ENCODE measurements around the gene NRTN. TPM values are rescaled to one million over a fixed set of nuclear protein-coding genes. Genes with fewer than 3 reads are reported as not detected.
"Not testable (repeated sequence)": the region's sequence is repeated elsewhere in the genome, so short reads cannot be mapped to it uniquely, and the experiment has no call there.

The NRTN gene
- total RNA-seq, 4 donors from 2014 or later, result not detected

DNA sequence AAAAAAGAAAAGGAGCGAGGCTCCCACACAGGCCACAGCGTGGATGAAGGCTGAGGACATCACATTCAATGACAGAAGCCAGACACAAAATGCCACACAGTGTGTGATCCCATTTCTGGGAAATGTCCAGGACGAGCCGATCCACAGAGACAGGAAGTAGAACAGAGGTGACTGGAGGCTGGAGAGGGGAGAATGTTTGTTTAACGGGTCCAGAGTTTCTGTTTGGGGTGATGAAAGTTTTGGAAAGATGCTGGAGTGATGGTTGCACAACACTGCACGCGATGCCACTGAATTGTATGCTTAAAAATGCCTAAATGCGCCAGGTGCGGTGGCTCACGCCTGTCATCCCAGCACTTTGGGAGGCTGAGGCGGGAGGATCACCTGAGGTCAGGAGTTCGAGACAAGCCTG, 66.1 kb downstream of the NRTN start:
- no peaks in the 10 kb centered on the region for H3K4me1 ChIP-seq
- no peak for DNase-seq (ENCODE audit: low spot score in 2 of 2)
- 78 to 81% methylated on average over 12 of the region's 12 CpGs for WGBS, 2 donors
- H3K36me3 ChIP-seq, result no peaks in the 10 kb centered on the region
- H3K9me3 ChIP-seq, result no peaks in the 10 kb centered on the region
- no peak overlapping the region for H3K4me3 ChIP-seq
- TF ChIP-seq EP300 (IDR thresholded peaks at IDR 0.05) (no peak), POLR2A (IDR thresholded peaks at IDR 0.05) (no peak), CTCF (IDR thresholded peaks at IDR 0.05) (no peak)
- no peak overlapping the region for H3K27ac ChIP-seq
- peaks cover 0 to 6% of the 10 kb centered on the region in 2 donors for H3K27me3 ChIP-seq

- Histone ChIP-seq H3K36me3 (no peaks in the 10 kb centered on the region), H3K4me1 (no peaks in the 10 kb centered on the region), H3K4me3 (no peak overlapping the region), H3K27me3 (peaks cover 0 to 31% of the 10 kb centered on the region in 2 donors), H3K27ac (no peak overlapping the region), H3K9me3 (no peaks in the 10 kb centered on the region)
- TF ChIP-seq CTCF (IDR thresholded peaks at IDR 0.05), result no peak
- TF ChIP-seq EP300 (IDR thresholded peaks at IDR 0.05), result no peak
- WGBS, 2 donors, result 89 to 92% methylated on average over 12 of the region's 12 CpGs
- DNase-seq (ENCODE audit: low spot score in 2 of 2), result no peak
These were observed 68.8 kb downstream of the NRTN start for GRCh38 chr19:5873617-5874199.

GRCh38 chr19:5874496-5874895, 69.6 kb downstream of the NRTN start:
- H3K27me3 ChIP-seq, result peaks cover 0 to 39% of the 10 kb centered on the region in 2 donors
- not testable (repeated sequence) for DNase-seq (ENCODE audit: low spot score in 2 of 2); H3K36me3 ChIP-seq; H3K4me1 ChIP-seq; H3K4me3 ChIP-seq; H3K9me3 ChIP-seq; H3K27ac ChIP-seq
- WGBS, 2 donors, result 78% methylated on average over 7 of the region's 7 CpGs

- Histone ChIP-seq H3K4me3 (no peak overlapping the region), H3K36me3 (no peaks in the 10 kb centered on the region), H3K4me1 (peaks cover 0 to 12% (median 0%) of the 10 kb centered on the region in 4 donors), H3K9me3 (no peaks in the 10 kb centered on the region), H3K27me3 (peaks cover 0 to 51% of the 10 kb centered on the region in 2 donors), H3K27ac (no peak overlapping the region)
- TF ChIP-seq POLR2A (IDR thresholded peaks at IDR 0.05), result no peak
- TF ChIP-seq EP300 (IDR thresholded peaks at IDR 0.05), result no peak
- no peak for TF ChIP-seq CTCF (IDR thresholded peaks at IDR 0.05)
- WGBS, 2 donors, result 82 to 85% methylated on average over 8 of the region's 8 CpGs
- DNase-seq (ENCODE audit: low spot score in 2 of 2), result no peak
These were observed 72.6 kb downstream of the NRTN start for GRCh38 chr19:5877427-5877826.

GRCh38 chr19:5877882-5878281, 73.0 kb downstream of the NRTN start:
- H3K4me1 ChIP-seq, result peaks cover 0 to 12% (median 0%) of the 10 kb centered on the region in 4 donors
- WGBS, 2 donors, result 51 to 53% methylated on average over 9 of the region's 9 CpGs
- H3K9me3 ChIP-seq, result no peaks in the 10 kb centered on the region
- DNase-seq (ENCODE audit: low spot score in 2 of 2), result no peak
- H3K4me3 ChIP-seq, result no peak overlapping the region
- peaks cover 0 to 51% of the 10 kb centered on the region in 2 donors for H3K27me3 ChIP-seq
- H3K36me3 ChIP-seq, result no peaks in the 10 kb centered on the region
- TF ChIP-seq POLR2A (IDR thresholded peaks at IDR 0.05) (no peak), CTCF (IDR thresholded peaks at IDR 0.05) (no peak), EP300 (IDR thresholded peaks at IDR 0.05) (no peak)
- no peak overlapping the region for H3K27ac ChIP-seq

Other genes with a start within 250 kb of the NRTN start
- 10 to 100 TPM in 1 of 4 donors, 1 to 10 TPM in 2, under 1 TPM in 1; 0.30 to 13.9 (median 5.1) TPM for gene TINCR, start 237.1 kb upstream of the NRTN start, total RNA-seq
- 10 to 100 TPM; 58.1 to 99.8 (median 93.1) TPM for gene SAFB2, start 182.3 kb upstream of the NRTN start, total RNA-seq
- gene SAFB, start 182.0 kb upstream of the NRTN start, total RNA-seq, result 100 to 1,000 TPM; 121 to 252 (median 129) TPM
- 10 to 100 TPM; 48.9 to 79.1 (median 65.9) TPM for gene MICOS13, start 124.6 kb upstream of the NRTN start, total RNA-seq
- 10 to 100 TPM in 2 of 4 donors, 1 to 10 TPM in 2; 7.5 to 23.7 (median 11.6) TPM for gene HSD11B1L, start 124.0 kb upstream of the NRTN start, total RNA-seq
- gene RPL36, start 114.8 kb upstream of the NRTN start, total RNA-seq, result 100 to 1,000 TPM; 552 to 780 (median 644) TPM
- 100 to 1,000 TPM; 107 to 116 (median 110) TPM for gene LONP1, start 84.9 kb upstream of the NRTN start, total RNA-seq
- gene CATSPERD, start 84.4 kb upstream of the NRTN start, total RNA-seq, result not detected
- 1 to 10 TPM in 3 of 4 donors, under 1 TPM in 1; 0.66 to 6.3 (median 2.3) TPM for gene PRR22, start 20.3 kb upstream of the NRTN start, total RNA-seq
- 10 to 100 TPM; 33.2 to 75.9 (median 54.2) TPM for gene DUS3L, start 13.9 kb upstream of the NRTN start, total RNA-seq
- not detected for gene FUT6, start 34.6 kb downstream of the NRTN start, total RNA-seq
- gene FUT3, start 46.4 kb downstream of the NRTN start, total RNA-seq, result under 1 TPM in 1 of 4 donors, not detected in 3; 0.90 TPM
- not detected for gene FUT5, start 65.5 kb downstream of the NRTN start, total RNA-seq
- 100 to 1,000 TPM; 184 to 350 (median 216) TPM for gene NDUFA11, start 98.7 kb downstream of the NRTN start, total RNA-seq
- gene VMAC, start 99.8 kb downstream of the NRTN start, total RNA-seq, result 10 to 100 TPM in 3 of 4 donors, 1 to 10 TPM in 1; 8.3 to 16.7 (median 13.9) TPM
- gene CAPS, start 109.2 kb downstream of the NRTN start, total RNA-seq, result 10 to 100 TPM; 67.5 to 95.0 (median 77.4) TPM
- 100 to 1,000 TPM in 2 of 4 donors, 10 to 100 TPM in 2; 75.4 to 129 (median 95.6) TPM for gene RANBP3, start 173.1 kb downstream of the NRTN start, total RNA-seq